Measurements from ENCODE around the gene SLC25A1. TPM values are rescaled to one million over a fixed set of nuclear protein-coding genes. Genes with fewer than 3 reads are reported as not detected.

SLC25A1 gene
- total RNA-seq, 1 donor from 2014 or later: 54.8 TPM

- Mint-ChIP-seq H3K4me1 (ENCODE audit: low read depth, unreplicated experiment) (peaks cover 7% of the 10 kb centered on the region), H3K4me3 (ENCODE audit: unreplicated experiment) (no peak overlapping the region), H3K9me3 (ENCODE audit: unreplicated experiment) (peaks cover 15% of the 10 kb centered on the region), H3K27me3 (ENCODE audit: unreplicated experiment) (peaks cover 20% of the 10 kb centered on the region), H3K27ac (ENCODE audit: unreplicated experiment) (no peak overlapping the region), H3K36me3 (ENCODE audit: unreplicated experiment) (peaks cover 16% of the 10 kb centered on the region)
- TF ChIP-seq CTCF (IDR thresholded peaks at IDR 0.05; ENCODE audit: partially characterized antibody, unreplicated experiment): no peak
- DNase-seq: peak; percentile 41
Measured at GRCh38 chr22:19149047-19149883, 29.3 kb downstream of the SLC25A1 start.

- Mint-ChIP-seq H3K4me3 (ENCODE audit: unreplicated experiment) (no peak overlapping the region), H3K36me3 (ENCODE audit: unreplicated experiment) (peaks cover 16% of the 10 kb centered on the region), H3K27ac (ENCODE audit: unreplicated experiment) (no peak overlapping the region), H3K9me3 (ENCODE audit: unreplicated experiment) (peaks cover 15% of the 10 kb centered on the region), H3K4me1 (ENCODE audit: low read depth, unreplicated experiment) (peaks cover 12% of the 10 kb centered on the region), H3K27me3 (ENCODE audit: unreplicated experiment) (peaks cover 22% of the 10 kb centered on the region)
- no peak for DNase-seq
- TF ChIP-seq CTCF (IDR thresholded peaks at IDR 0.05; ENCODE audit: partially characterized antibody, unreplicated experiment): no peak
Measured at GRCh38 chr22:19148417-19149046, 30.0 kb downstream of the SLC25A1 start.

- no peak overlapping the region for H3K4me3 Mint-ChIP-seq (ENCODE audit: unreplicated experiment)
- H3K9me3 Mint-ChIP-seq (ENCODE audit: unreplicated experiment): peaks cover 15% of the 10 kb centered on the region
- TF ChIP-seq CTCF (IDR thresholded peaks at IDR 0.05; ENCODE audit: partially characterized antibody, unreplicated experiment): no peak
- peaks cover 22% of the 10 kb centered on the region for H3K27me3 Mint-ChIP-seq (ENCODE audit: unreplicated experiment)
- peaks cover 12% of the 10 kb centered on the region for H3K4me1 Mint-ChIP-seq (ENCODE audit: low read depth, unreplicated experiment)
- H3K36me3 Mint-ChIP-seq (ENCODE audit: unreplicated experiment): peaks cover 16% of the 10 kb centered on the region
- DNase-seq: no peak
- no peak overlapping the region for H3K27ac Mint-ChIP-seq (ENCODE audit: unreplicated experiment)
Measured at GRCh38 chr22:19147195-19147780, 31.2 kb downstream of the SLC25A1 start.

GRCh38 chr22:19146215-19146968 is 32.1 kb downstream of the SLC25A1 start:
- peaks cover 15% of the 10 kb centered on the region for H3K9me3 Mint-ChIP-seq (ENCODE audit: unreplicated experiment)
- TF ChIP-seq CTCF (IDR thresholded peaks at IDR 0.05; ENCODE audit: partially characterized antibody, unreplicated experiment): no peak
- peaks cover 9% of the 10 kb centered on the region for H3K36me3 Mint-ChIP-seq (ENCODE audit: unreplicated experiment)
- H3K4me1 Mint-ChIP-seq (ENCODE audit: low read depth, unreplicated experiment): peaks cover 12% of the 10 kb centered on the region
- H3K27me3 Mint-ChIP-seq (ENCODE audit: unreplicated experiment): peaks cover 14% of the 10 kb centered on the region
- H3K4me3 Mint-ChIP-seq (ENCODE audit: unreplicated experiment): peak overlapping the region; percentile 25
- DNase-seq: no peak
- peak overlapping the region; percentile 22 for H3K27ac Mint-ChIP-seq (ENCODE audit: unreplicated experiment)
